T-helper 2 cell treated with Interferon-gamma antibody and Interleukin-4, amounts not matched to agents 5 μg/mL and 100 μg/mL, for 36 hours (primary cell): ENCODE data around the gene PRKN.

Source experiments
- DNase-seq: peaks from one replicate; pipeline ENCODE4 v3.0.0; 2021; ENCODE audit warnings: low spot score
- H3K27ac Mint-ChIP-seq: one replicate; pipeline ENCODE4 v1.8.0; 2021; ENCODE audit warnings: mild to moderate bottlenecking, mixed read lengths
- H3K27me3 Mint-ChIP-seq: one replicate; pipeline ENCODE4 v1.8.0; 2021; ENCODE audit warnings: low read depth, mixed read lengths
- H3K36me3 Mint-ChIP-seq: one replicate; pipeline ENCODE4 v1.8.0; 2021; ENCODE audit warnings: low read depth, mixed read lengths
- H3K4me1 Mint-ChIP-seq: one replicate; pipeline ENCODE4 v1.8.0; 2021; ENCODE audit warnings: low read depth, mixed read lengths
- H3K4me3 Mint-ChIP-seq: one replicate; pipeline ENCODE4 v1.8.0; 2022; ENCODE audit warnings: mild to moderate bottlenecking, moderate library complexity, mixed read lengths
- H3K9me3 Mint-ChIP-seq: one replicate; pipeline ENCODE4 v1.8.0; 2021; ENCODE audit warnings: mixed read lengths

PRKN gene

GRCh38 chr6:161641175-161641574 lies 1086.4 kb downstream of the PRKN start:
- H3K4me1 Mint-ChIP-seq, result no peaks in the 10 kb centered on the region
- no peaks in the 10 kb centered on the region for H3K27me3 Mint-ChIP-seq
- no peaks in the 10 kb centered on the region for H3K36me3 Mint-ChIP-seq
- no peak overlapping the region for H3K27ac Mint-ChIP-seq
- H3K9me3 Mint-ChIP-seq, result peaks cover 9% of the 10 kb centered on the region
- H3K4me3 Mint-ChIP-seq, result no peak overlapping the region
- DNase-seq, result no peak

DNA sequence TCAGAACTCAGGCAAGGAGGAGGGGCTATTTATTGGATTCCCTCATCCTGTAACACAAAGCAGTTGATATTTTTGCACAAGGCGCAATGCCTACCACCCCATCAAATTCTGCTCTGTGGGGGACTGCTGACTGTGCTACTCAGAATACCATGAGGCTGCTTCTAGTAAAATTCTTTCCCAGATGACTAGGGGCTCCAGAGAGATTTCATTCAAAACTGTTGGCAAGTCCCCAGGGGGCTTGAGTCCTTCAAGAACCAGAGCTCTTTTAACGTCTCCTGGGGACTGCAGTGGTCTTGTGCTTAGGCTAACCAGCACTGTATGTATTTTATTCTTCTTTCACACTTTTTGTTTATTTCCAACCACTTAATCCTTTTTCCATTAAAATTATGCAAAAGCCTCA lies 1087.8 kb downstream of the PRKN start:
- H3K27ac Mint-ChIP-seq, result no peak overlapping the region

GRCh38 chr6:161637658-161638057 lies 1089.9 kb downstream of the PRKN start:
- Mint-ChIP-seq H3K4me3 (no peak overlapping the region), H3K27me3 (no peaks in the 10 kb centered on the region), H3K4me1 (no peaks in the 10 kb centered on the region), H3K9me3 (peaks cover 9% of the 10 kb centered on the region), H3K36me3 (no peaks in the 10 kb centered on the region), H3K27ac (no peak overlapping the region)
- no peak for DNase-seq

More for the DNA sequence above, 1087.8 kb downstream of the PRKN start:
- Mint-ChIP-seq H3K27me3 (no peaks in the 10 kb centered on the region), H3K36me3 (no peaks in the 10 kb centered on the region), H3K4me3 (no peak overlapping the region), H3K4me1 (no peaks in the 10 kb centered on the region), H3K9me3 (peaks cover 9% of the 10 kb centered on the region)
- DNase-seq, result no peak

DNA sequence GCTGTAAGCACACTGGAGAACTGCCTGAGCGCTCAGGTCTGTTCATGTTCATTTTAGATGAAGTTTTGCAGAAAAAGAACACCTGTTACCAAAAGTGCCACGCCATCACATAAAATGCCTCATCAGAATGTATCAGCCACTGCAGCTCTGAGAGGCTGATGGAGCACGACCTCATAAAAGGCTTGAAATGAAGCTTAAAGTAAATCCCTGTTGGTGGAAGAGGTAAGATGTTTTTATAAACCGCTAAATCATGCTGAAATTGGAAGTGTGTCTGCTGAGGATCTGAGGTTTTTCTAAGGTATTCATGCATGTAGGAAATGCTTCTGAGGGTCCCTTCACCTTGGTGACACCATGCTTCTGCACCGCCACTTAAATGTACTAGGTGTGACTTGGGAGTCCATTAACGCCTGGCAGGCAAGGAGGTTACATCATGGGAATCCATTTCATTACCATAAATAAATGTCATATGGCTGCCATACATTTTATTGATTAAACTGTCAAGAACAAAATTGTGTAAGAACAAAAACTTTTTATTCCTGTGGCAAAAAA lies 1090.6 kb downstream of the PRKN start:
- H3K36me3 Mint-ChIP-seq, result no peaks in the 10 kb centered on the region
- no peak overlapping the region for H3K4me3 Mint-ChIP-seq
- no peaks in the 10 kb centered on the region for H3K27me3 Mint-ChIP-seq
- no peak overlapping the region for H3K27ac Mint-ChIP-seq
- no peak for DNase-seq
- H3K4me1 Mint-ChIP-seq, result no peaks in the 10 kb centered on the region
- peaks cover 9% of the 10 kb centered on the region for H3K9me3 Mint-ChIP-seq

DNA sequence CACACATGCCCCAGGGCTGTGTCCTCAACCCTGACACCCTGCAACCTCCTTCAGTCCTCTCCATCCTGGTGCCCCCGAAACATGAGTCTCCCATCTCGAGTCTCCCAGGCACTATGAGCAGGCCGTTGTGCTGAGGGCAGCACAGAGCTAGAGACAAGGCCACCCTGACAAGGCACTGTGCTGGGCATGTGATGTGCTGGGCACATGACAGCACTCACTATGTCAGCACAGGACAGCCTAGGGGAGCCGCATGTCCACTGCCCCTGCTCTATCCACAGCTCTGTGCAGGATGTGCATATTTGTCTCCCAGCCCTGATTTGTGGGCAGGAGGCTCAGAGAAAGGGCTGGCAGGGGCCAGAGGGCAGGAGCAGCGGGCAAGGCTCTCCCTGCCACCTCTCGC lies 1091.6 kb downstream of the PRKN start:
- H3K4me1 Mint-ChIP-seq, result no peaks in the 10 kb centered on the region
- H3K4me3 Mint-ChIP-seq, result no peak overlapping the region
- H3K9me3 Mint-ChIP-seq, result peaks cover 9% of the 10 kb centered on the region
- no peak for DNase-seq
- no peak overlapping the region for H3K27ac Mint-ChIP-seq
- H3K27me3 Mint-ChIP-seq, result no peaks in the 10 kb centered on the region
- no peaks in the 10 kb centered on the region for H3K36me3 Mint-ChIP-seq

DNA sequence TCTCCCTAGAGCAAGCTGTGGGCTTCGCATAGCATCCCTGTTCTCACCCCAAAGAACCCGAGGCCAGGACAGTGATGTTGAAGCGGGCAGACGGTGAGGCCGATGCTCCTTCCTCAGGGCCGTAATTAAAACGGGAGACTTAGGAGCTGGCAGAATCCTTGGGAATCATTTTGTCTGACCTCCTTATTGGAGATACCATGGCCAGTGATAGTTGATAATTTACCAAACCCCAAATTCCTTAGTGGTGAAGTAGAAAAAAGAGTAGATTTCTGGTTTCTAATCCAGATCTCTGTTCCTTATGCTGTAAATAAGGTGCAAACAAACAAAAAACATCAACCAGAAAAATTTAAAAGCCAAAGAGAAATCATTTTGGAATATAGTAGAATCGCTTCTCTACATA lies 1092.7 kb downstream of the PRKN start:
- H3K27ac Mint-ChIP-seq, result no peak overlapping the region
- H3K9me3 Mint-ChIP-seq, result peaks cover 6% of the 10 kb centered on the region
- no peak for DNase-seq
- no peaks in the 10 kb centered on the region for H3K27me3 Mint-ChIP-seq
- H3K4me1 Mint-ChIP-seq, result no peaks in the 10 kb centered on the region
- H3K4me3 Mint-ChIP-seq, result no peak overlapping the region
- H3K36me3 Mint-ChIP-seq, result no peaks in the 10 kb centered on the region

DNA sequence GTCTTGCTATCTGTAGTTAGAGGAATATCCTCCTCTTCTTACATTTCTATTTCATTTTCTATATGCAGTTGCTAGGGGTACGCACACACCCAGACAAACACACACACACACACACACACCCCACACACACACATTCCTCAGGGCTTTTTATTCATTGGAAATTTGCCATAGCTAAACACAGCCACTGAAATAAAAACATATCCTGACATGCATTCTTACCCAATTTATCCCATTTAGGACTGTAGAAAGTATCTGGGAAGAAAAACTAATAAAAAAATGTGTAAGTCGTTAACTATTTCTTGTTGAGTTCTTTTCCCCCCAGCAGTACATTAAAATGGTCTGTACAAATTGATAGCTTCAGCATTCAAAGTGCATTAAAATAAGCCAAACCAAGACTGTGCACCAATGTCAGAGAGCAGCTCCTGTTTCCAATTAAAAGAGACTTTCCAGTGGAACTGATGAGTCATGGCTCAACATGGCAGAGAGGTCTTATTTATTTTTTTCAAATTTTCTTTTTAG lies 1095.8 kb downstream of the PRKN start:
- H3K27me3 Mint-ChIP-seq, result no peaks in the 10 kb centered on the region
- H3K9me3 Mint-ChIP-seq, result no peaks in the 10 kb centered on the region
- no peak for DNase-seq
- no peak overlapping the region for H3K27ac Mint-ChIP-seq
- H3K4me1 Mint-ChIP-seq, result no peaks in the 10 kb centered on the region
- H3K4me3 Mint-ChIP-seq, result no peak overlapping the region
- H3K36me3 Mint-ChIP-seq, result no peaks in the 10 kb centered on the region

- no peaks in the 10 kb centered on the region for H3K9me3 Mint-ChIP-seq
Measured at GRCh38 chr6:161630674-161631073, 1096.9 kb downstream of the PRKN start.

GRCh38 chr6:161626132-161626676 lies 1101.4 kb downstream of the PRKN start:
- Mint-ChIP-seq H3K27ac (no peak overlapping the region), H3K4me1 (no peaks in the 10 kb centered on the region), H3K27me3 (no peaks in the 10 kb centered on the region), H3K36me3 (no peaks in the 10 kb centered on the region), H3K9me3 (no peaks in the 10 kb centered on the region), H3K4me3 (no peak overlapping the region)
- no peak for DNase-seq

More at GRCh38 chr6:161630674-161631073, 1096.9 kb downstream of the PRKN start:
- no peaks in the 10 kb centered on the region for H3K36me3 Mint-ChIP-seq
- no peak overlapping the region for H3K4me3 Mint-ChIP-seq
- H3K27me3 Mint-ChIP-seq, result no peaks in the 10 kb centered on the region
- H3K4me1 Mint-ChIP-seq, result no peaks in the 10 kb centered on the region
- DNase-seq, result no peak
- H3K27ac Mint-ChIP-seq, result no peak overlapping the region

DNA sequence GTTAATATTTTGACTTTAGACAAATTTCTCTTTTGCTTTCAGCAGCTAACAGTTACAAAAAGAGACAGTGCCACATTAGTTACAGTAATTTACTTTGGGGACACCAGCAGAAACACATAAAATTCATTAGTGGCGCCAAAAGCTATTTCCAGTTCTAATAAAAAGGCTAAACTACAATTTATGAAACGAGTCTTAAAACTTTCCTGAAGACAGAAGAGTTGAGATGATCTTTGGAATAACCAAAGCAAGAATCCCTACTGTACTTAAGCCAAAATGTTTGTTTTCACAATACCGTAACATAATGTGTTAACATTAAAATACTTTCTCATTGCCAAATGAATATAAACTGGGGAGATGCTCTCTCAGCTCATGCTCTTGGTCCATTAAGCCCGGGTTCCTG lies 1103.5 kb downstream of the PRKN start:
- Mint-ChIP-seq H3K4me3 (no peak overlapping the region), H3K27ac (no peak overlapping the region), H3K4me1 (no peaks in the 10 kb centered on the region), H3K36me3 (no peaks in the 10 kb centered on the region), H3K27me3 (no peaks in the 10 kb centered on the region), H3K9me3 (no peaks in the 10 kb centered on the region)
- DNase-seq, result no peak

DNA sequence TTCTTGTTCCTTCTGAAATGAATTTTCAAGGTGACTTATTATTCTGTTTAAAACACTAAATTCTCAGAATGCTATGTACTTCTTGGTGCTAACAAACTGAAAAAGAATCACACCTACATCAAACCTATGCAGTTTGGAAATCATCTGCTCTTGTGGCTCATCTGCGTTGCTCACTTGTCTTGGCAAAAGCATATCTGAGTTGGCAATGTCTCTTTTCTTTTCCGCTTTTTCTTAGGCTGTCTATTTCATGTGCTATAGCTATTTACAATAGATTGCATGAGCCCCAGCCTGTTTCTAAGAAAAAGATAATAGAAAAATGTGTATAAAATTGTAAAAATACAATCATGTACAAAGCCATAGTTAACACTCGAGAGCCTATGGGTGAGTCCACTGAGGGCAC lies 1104.8 kb downstream of the PRKN start:
- Mint-ChIP-seq H3K36me3 (no peaks in the 10 kb centered on the region), H3K9me3 (no peaks in the 10 kb centered on the region), H3K4me1 (no peaks in the 10 kb centered on the region), H3K4me3 (no peak overlapping the region), H3K27ac (no peak overlapping the region), H3K27me3 (no peaks in the 10 kb centered on the region)
- DNase-seq, result no peak

DNA sequence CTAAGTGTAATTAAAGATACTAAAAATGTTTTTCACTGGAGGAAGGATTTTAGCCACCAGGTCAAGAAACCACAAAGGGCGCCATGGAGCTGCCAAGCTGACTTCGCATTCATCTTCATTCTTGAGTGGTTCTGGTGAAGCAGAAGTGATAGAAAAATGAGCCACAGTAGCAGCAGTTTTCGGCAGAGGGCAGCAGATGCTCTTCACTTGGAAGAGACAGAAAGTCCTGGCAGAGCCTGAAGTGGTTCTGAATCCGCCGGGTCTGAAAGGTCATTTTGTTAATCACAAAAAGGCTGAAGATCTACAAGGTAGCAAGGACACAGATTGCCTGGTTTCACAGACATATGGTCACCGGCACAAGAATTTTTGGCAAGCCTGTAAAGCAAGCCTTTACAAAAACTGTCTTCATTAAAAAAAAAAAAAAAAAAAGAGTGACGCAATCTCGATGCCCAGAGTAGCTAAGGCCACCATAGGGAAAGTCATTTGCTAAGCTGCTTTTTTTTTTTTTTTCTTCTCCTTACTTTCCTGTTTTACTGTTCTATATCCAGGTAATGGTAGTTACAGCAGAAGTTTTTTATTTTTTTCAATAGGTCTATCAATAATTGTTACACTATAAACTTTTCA lies 1108.6 kb downstream of the PRKN start:
- H3K27ac Mint-ChIP-seq, result no peak overlapping the region
- H3K4me3 Mint-ChIP-seq, result no peak overlapping the region
- H3K9me3 Mint-ChIP-seq, result no peaks in the 10 kb centered on the region
- H3K36me3 Mint-ChIP-seq, result no peaks in the 10 kb centered on the region
- DNase-seq, result no peak
- H3K4me1 Mint-ChIP-seq, result no peaks in the 10 kb centered on the region
- H3K27me3 Mint-ChIP-seq, result no peaks in the 10 kb centered on the region

- H3K4me1 Mint-ChIP-seq, result no peaks in the 10 kb centered on the region
- no peak overlapping the region for H3K27ac Mint-ChIP-seq
- no peaks in the 10 kb centered on the region for H3K9me3 Mint-ChIP-seq
- H3K27me3 Mint-ChIP-seq, result no peaks in the 10 kb centered on the region
- DNase-seq, result no peak
- no peak overlapping the region for H3K4me3 Mint-ChIP-seq
- H3K36me3 Mint-ChIP-seq, result no peaks in the 10 kb centered on the region
Measured at GRCh38 chr6:161613711-161614110, 1113.9 kb downstream of the PRKN start.

- Mint-ChIP-seq H3K36me3 (no peaks in the 10 kb centered on the region), H3K27ac (no peak overlapping the region), H3K27me3 (no peaks in the 10 kb centered on the region), H3K4me1 (no peaks in the 10 kb centered on the region), H3K4me3 (no peak overlapping the region), H3K9me3 (no peaks in the 10 kb centered on the region)
- no peak for DNase-seq
Measured at GRCh38 chr6:161608771-161609170, 1118.8 kb downstream of the PRKN start.
